Measurements from ENCODE around the gene CDK15.
A peak's percentile ranks its signal among the peaks of the same experiment; 100 is the strongest.
"Not testable (repeated sequence)": the region's sequence is repeated elsewhere in the genome, so short reads cannot be mapped to it uniquely, and the experiment has no call there.

Gene CDK15

GRCh38 chr2:201806442-201807170, at the start of gene CDK15:
Gene CDK15 (plus strand): TSS chr2:201806537. CDS start chr2:201806665, 128 bp downstream.
- H3K4me3 ChIP-seq (ENCODE audit: low read depth, low read length), result peak within 1 kb of the TSS; percentile 24

GRCh38 chr2:201758234-201758633, 48.1 kb upstream of the CDK15 start:
- no peak for DNase-seq (ENCODE audit: low read depth)
- no peak overlapping the region for H3K4me3 ChIP-seq (ENCODE audit: low read depth, low read length)

More at GRCh38 chr2:201806442-201807170, at the start of gene CDK15:
- DNase-seq (ENCODE audit: low read depth), result peak; percentile 47

GRCh38 chr2:201758873-201759272, 47.5 kb upstream of the CDK15 start:
- no peak for DNase-seq (ENCODE audit: low read depth)
- H3K4me3 ChIP-seq (ENCODE audit: low read depth, low read length), result no peak overlapping the region

GRCh38 chr2:201759567-201759966, 46.8 kb upstream of the CDK15 start:
- DNase-seq (ENCODE audit: low read depth), result no peak
- H3K4me3 ChIP-seq (ENCODE audit: low read depth, low read length), result no peak overlapping the region

GRCh38 chr2:201761101-201761500, 45.2 kb upstream of the CDK15 start:
- no peak overlapping the region for H3K4me3 ChIP-seq (ENCODE audit: low read depth, low read length)
- no peak for DNase-seq (ENCODE audit: low read depth)

GRCh38 chr2:201764469-201764868, 41.9 kb upstream of the CDK15 start:
- not testable (repeated sequence) for H3K4me3 ChIP-seq (ENCODE audit: low read depth, low read length); DNase-seq (ENCODE audit: low read depth)

- DNase-seq (ENCODE audit: low read depth), result no peak
- H3K4me3 ChIP-seq (ENCODE audit: low read depth, low read length), result no peak overlapping the region
These were observed 40.5 kb upstream of the CDK15 start for GRCh38 chr2:201765799-201766198.

- no peak for DNase-seq (ENCODE audit: low read depth)
- no peak overlapping the region for H3K4me3 ChIP-seq (ENCODE audit: low read depth, low read length)
These were observed 37.4 kb upstream of the CDK15 start for GRCh38 chr2:201768918-201769317.

- no peak for DNase-seq (ENCODE audit: low read depth)
- no peak overlapping the region for H3K4me3 ChIP-seq (ENCODE audit: low read depth, low read length)
These were observed 36.5 kb upstream of the CDK15 start for GRCh38 chr2:201769666-201770373.

GRCh38 chr2:201773990-201774389, 32.3 kb upstream of the CDK15 start:
- no peak for DNase-seq (ENCODE audit: low read depth)
- H3K4me3 ChIP-seq (ENCODE audit: low read depth, low read length), result no peak overlapping the region

GRCh38 chr2:201774546-201774945, 31.8 kb upstream of the CDK15 start:
- DNase-seq (ENCODE audit: low read depth), result no peak
- no peak overlapping the region for H3K4me3 ChIP-seq (ENCODE audit: low read depth, low read length)

GRCh38 chr2:201775326-201775725, 31.0 kb upstream of the CDK15 start:
- DNase-seq (ENCODE audit: low read depth), result no peak
- H3K4me3 ChIP-seq (ENCODE audit: low read depth, low read length), result no peak overlapping the region

- H3K4me3 ChIP-seq (ENCODE audit: low read depth, low read length), result no peak overlapping the region
- no peak for DNase-seq (ENCODE audit: low read depth)
These were observed 29.3 kb upstream of the CDK15 start for GRCh38 chr2:201777043-201777442.

GRCh38 chr2:201777869-201778268, 28.5 kb upstream of the CDK15 start:
- H3K4me3 ChIP-seq (ENCODE audit: low read depth, low read length), result no peak overlapping the region
- no peak for DNase-seq (ENCODE audit: low read depth)

- no peak for DNase-seq (ENCODE audit: low read depth)
- peak overlapping the region; percentile 79 for H3K4me3 ChIP-seq (ENCODE audit: low read depth, low read length)
These were observed 26.2 kb upstream of the CDK15 start for GRCh38 chr2:201779901-201780673.

GRCh38 chr2:201780674-201781493, 25.5 kb upstream of the CDK15 start, which contains the start of gene ALS2:
Gene ALS2 (minus strand): TSS chr2:201780933. CDS start chr2:201768885, 12,048 bp downstream.
- peak within 1 kb of the TSS; percentile 79 for H3K4me3 ChIP-seq (ENCODE audit: low read depth, low read length)
- peak; percentile 98 for DNase-seq (ENCODE audit: low read depth)

- H3K4me3 ChIP-seq (ENCODE audit: low read depth, low read length), result peak overlapping the region; percentile 79
- no peak for DNase-seq (ENCODE audit: low read depth)
These were observed 24.7 kb upstream of the CDK15 start for GRCh38 chr2:201781557-201782051.

- no peak for DNase-seq (ENCODE audit: low read depth)
- no peak overlapping the region for H3K4me3 ChIP-seq (ENCODE audit: low read depth, low read length)
These were observed 21.8 kb upstream of the CDK15 start for GRCh38 chr2:201784563-201784962.

GRCh38 chr2:201785135-201785534, 21.2 kb upstream of the CDK15 start:
- no peak for DNase-seq (ENCODE audit: low read depth)
- H3K4me3 ChIP-seq (ENCODE audit: low read depth, low read length), result no peak overlapping the region
